GM12891 (cell line): ENCODE data around the gene YKT6.

ENCODE experiments used
- POLR2A ChIP-seq: IDR thresholded peaks from 2 replicates; pipeline ENCODE4 v1.6.1; 2011; ENCODE audit warnings: low read depth, low read length, control low read depth
- POLR2AphosphoS5 ChIP-seq: IDR thresholded peaks from 2 replicates; pipeline ENCODE4 v1.6.1; 2011; ENCODE audit warnings: low read depth, low read length, control low read depth
- POU2F2 ChIP-seq: IDR thresholded peaks from 2 replicates; pipeline ENCODE4 v1.6.1; 2011; ENCODE audit warnings: low read depth, mild to moderate bottlenecking, control low read depth, low read length, moderate library complexity
- SPI1 ChIP-seq: IDR thresholded peaks from 2 replicates; pipeline ENCODE4 v1.6.1; 2011; ENCODE audit warnings: low read depth, low read length, control low read depth
- TAF1 ChIP-seq: IDR thresholded peaks from 2 replicates; pipeline ENCODE4 v1.6.1; 2011; ENCODE audit warnings: low read depth, low read length, control low read depth

GRCh38 chr7:44175730-44176129, 25.0 kb upstream of the YKT6 start:
- TF ChIP-seq TAF1 (no peak), POLR2AphosphoS5 (no peak), POLR2A (no peak), POU2F2 (no peak), SPI1 (no peak)
